IPS-NIHi7 (cell line): ENCODE results near the gene TLE1.
"Not testable (repeated sequence)": the region's sequence is repeated elsewhere in the genome, so short reads cannot be mapped to it uniquely, and the experiment has no call there.

Experiments
- DNase-seq: peaks from one replicate; pipeline ENCODE4 v3.0.0; 2012; ENCODE audit warnings: mixed read lengths; ENCODE audit errors: extremely low spot score

Gene TLE1

DNA sequence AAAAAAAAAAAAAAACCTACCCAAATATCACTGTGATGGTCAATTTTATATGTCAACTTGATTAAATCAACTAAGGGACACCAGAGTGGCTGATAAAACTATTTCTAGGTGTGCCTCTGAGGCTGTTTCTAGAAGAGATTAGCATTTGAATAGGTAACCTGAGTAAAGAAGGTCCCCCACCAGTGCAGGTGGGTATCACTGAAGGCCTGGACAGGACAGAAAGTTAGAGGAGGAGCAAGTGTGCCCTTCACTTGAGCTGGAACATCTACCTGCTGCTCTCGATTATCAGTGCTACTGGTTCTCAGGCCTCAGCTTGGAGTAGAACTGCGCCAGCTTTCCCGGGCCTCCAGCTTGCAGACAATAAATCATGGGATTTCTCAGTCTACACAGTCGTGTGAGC is 88.7 kb downstream of the TLE1 start:
- no peak for DNase-seq

DNA sequence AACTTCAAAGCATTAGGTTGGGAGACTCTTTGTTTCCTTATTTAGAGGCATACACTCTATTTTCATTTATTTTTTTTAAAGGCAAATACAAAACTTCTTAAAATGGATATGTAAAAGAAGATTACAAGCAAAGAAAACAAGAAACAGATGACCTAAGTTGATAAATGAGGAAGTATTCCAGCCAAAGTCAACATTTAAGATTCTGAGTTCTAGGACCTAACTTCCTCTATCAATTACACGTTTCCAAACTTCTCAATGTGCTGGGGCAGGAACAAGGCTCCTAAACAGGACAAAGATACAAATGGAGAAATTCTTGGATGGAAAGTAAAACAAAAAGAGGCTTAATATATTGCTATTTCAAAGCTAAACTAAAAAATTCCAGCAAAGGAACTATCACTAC is 89.5 kb downstream of the TLE1 start:
- no peak for DNase-seq

DNA sequence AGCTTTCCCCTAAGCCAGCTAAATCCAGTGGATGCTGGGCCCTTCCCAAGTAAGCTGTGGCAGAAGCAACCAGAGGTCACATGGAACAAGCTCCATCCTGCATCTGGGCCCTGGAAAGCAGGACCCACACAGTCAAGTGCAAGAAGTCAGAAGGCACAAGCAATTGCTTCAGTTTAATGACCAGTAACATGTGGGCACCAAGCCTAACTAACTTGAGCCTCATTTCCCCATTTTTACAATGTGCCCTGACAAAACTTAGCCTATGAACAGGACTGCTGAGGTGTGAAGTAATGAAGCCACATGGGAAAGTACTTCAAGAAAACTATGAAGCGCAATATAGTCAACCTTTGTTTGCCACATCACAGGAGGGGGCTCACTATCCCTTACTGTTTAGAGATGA is 90.5 kb downstream of the TLE1 start:
- no peak for DNase-seq

DNA sequence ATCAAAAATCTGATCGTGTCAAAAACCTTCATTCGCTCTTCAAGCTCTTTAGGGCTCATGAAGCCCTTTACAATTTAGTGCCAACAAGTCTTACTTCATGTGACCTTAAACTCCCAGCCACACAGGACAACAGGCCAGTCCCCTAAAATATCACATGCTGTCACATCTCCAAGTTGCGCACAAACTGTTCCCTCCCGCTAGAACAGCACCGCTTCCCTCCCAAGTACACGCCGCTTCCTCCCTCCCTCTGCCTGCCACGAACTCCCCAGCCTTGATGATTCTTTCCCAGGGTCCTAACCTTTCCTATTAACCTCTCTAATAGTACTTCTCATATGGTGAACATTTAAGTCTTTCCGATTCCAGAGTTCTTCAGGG is 91.2 kb downstream of the TLE1 start:
- no peak for DNase-seq

DNA sequence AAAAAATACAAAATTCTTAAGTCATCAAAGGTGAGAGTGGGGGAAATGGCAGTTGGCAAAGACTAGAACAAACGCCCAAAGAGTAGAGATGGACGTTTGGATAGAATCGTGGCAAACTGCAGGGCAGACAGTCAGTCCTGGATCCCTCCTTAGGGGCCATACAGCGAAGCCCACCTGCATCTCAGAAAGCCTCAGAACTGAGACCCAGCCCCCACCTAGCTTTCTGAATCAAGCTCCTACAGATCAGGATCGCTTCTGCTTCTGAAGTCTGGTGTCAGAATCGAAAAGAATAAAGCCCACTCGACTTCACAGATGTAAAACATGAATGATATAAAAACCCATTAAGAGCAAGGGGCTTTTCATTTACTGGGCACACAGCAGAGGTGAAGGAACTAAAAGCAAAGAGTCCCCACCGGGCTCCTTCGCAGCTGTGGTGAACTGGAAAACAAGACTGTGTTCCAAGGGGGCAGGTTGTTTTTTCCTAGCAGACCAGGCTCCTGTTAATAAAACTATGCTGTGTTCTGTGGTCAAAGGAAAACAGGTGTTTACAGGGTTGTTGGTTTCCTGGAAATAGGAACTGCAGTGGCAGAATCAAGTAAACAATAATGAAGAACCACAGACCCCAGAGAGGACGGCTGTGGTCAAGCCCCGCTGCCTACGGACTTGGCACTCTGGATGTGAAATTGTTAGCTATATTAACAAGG is 91.8 kb downstream of the TLE1 start:
- DNase-seq: no peak

DNA sequence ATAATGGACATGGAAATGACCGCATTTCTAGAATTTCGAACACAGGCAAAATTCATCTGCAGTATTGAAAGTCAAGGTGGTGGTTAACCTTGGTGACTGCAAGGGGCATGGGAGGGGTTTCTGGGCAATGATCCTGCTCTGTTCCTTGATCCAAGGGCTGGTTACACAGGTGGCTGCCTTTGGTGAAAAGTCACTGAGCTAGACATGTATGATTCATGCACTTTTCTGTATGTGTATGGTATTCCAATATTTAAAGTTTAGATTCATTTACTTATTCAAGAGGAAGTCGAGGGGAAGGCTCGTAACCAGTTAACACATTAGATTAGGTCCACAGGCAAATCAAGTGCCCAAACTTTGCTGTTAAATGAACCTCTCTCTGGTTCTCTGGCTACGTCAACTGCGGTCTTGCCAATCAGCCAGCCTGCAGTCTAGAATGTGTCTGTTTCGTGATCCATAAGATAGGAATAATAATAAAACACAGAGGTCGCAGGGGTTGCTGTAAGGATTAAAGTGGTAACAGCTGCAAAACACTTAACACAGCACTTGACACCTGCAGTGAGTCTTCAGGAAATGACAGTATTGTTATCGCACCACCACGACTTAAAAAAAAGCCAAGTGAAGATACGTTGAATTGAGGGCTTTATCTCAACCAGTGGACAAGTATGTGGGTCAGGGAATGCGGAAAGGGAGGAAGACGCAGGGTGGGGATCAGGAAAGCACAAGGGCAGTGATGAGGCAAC is 92.5 kb downstream of the TLE1 start:
- peak; percentile 21 for DNase-seq

DNA sequence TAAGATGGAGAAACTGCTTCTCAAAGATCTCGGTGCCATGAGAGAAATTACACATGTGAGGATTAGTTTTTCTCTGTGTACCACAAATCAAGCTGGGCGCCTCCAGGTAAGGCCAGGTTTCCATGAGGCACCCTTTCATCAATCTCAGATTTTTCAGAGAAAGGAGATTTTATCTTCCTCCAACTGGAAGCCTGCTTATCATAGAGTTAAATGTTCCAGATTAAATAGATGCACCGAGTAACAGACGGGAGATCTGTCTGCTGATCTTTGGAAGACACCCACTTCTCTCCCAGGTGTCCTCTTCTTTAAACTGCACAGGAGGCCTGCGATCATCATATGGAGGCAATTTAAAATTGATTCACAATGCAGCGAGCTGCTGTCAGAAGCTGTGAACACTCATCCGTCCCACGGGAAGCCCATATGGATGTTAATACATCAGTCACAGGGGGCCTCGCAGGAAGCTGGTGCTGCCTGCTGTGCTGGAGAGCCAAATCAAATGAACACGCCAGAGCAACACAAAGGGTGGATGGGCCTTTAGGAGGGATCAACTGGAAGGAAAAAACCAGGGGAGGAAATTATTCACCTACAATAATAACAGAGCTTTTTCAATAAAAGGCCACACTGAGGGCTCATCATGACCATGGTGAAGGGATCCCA is 93.3 kb downstream of the TLE1 start:
- peak; percentile 48 for DNase-seq

DNA sequence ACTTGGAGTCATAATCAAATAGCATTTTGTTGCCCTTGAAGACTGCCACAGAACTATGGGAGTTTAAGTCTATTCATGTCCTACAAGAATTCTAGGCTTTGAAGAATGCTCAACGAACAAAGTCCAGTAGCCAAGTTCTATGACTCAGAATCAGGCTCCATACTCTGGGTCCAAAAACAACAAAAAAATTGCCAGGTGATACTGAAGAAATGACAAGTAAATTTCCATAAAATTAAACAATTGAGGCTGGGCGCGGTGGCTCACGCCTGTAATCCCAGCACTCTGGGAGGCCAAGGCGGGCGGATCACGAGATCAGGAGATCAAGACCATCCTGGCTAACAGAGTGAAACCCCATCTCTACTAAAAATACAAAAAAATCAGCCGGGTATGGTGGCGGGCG is 94.1 kb downstream of the TLE1 start:
- DNase-seq: not testable (repeated sequence)

DNA sequence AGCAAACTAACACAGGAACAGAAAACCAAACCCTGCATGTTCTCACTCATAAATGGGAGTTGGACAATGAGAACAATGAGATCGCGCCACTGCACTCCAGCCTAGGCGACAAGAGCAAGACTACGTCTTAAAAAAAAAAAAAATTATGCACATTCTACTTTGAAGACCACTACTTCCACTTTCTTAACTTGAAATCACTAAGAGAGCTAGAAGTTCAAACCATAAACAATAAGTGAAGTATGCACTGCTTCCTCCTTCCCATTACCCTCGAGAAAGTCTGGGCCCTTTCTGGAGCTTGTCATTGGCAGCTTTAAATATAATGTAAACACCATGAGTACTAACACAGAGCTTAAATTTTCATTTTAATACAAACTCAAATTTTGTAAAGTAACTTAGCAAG is 94.9 kb downstream of the TLE1 start:
- DNase-seq: no peak

DNA sequence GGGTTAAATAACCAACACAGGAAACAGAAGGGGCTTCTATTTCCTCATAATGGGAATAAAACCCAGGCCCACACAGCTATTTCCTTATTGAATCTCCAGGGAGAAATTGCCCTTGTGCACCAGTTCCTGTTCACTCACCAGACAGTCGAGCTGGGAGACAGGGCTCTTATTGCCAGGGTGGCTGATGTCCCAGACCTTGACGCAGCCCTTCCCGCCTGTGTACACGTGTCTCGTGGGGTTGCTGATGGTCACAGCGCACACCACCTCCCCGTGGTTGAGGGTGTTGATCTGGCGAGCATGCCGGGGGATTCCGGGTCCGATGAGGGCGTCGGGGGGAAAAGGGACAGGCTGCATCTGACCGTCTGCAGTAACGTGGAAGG is 96.5 kb downstream of the TLE1 start:
- DNase-seq: no peak

DNA sequence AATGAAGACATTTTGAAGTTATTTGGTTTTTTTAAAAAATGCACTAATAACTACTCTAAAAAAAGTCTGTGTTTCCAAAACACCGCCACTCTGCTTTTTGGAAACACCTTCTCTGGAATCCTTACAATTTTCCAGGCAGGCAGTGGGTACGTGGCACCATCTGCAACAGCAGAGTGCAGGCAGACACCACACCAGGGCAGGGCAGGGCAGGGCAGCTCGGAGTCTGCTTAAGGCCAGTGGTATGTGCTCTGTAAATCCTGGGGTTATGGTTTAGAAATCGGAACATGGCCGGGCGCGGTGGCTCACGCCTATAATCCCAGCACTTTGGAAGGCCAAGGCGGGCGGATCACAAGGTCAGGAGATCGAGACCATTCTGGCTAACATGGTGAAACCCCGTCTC is 97.6 kb downstream of the TLE1 start:
- DNase-seq: no peak

DNA sequence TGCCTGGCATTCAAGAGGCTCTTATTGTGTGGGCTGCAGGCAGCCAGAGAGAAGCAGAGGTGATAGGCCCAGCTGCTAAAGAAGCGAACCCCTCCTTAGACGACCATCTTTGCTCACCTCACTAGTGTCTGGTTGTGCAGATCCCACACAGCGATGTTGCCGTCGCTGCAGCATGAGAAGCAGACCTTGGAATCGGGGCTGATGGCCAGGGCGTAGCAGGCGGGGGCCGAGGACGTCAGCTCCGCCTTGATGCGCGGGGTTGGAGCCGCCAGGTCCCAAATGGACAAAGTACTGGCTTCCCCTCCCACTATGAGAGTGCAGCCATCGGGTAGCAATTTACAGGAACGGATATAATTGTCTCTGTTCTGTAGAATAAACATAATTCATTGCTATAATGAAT is 98.7 kb downstream of the TLE1 start:
- no peak for DNase-seq

DNA sequence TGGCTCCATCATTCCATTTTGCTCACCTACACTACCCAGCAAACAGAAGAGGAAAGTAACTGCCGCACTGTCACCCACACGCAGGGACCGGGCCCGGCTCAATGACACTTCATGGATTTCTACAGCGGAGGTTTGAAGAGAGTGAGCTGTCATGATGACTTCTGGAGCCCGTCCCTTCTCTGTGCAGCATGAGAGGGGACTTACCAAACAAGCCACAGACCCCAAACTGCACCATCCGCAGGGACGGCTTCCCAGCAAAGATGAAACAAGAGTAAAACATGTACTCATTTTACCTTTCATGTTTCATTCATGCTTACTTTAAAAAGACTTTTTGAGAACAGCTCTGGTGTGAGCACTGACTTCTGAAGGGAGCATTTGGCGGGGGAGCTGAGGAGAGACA is 99.5 kb downstream of the TLE1 start:
- no peak for DNase-seq

DNA sequence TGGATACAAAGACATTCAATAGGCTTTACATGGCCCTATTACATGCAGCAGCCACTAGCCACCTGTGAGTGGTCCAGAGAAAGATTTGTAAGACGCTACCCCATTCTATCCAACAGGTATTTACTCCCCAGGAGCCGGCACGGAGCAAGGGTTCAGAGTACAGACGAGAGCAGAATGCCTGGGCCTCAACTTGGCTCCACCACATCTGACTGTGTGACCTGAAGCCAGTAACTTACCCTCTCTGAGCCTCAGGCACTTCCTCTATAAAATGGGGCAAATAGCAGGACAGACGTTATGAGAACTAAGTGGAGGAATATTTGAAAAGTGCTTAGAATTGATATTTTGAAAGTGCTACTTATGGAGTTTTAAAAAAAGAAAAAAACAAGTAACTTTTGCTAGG is 100.0 kb downstream of the TLE1 start:
- no peak for DNase-seq

DNA sequence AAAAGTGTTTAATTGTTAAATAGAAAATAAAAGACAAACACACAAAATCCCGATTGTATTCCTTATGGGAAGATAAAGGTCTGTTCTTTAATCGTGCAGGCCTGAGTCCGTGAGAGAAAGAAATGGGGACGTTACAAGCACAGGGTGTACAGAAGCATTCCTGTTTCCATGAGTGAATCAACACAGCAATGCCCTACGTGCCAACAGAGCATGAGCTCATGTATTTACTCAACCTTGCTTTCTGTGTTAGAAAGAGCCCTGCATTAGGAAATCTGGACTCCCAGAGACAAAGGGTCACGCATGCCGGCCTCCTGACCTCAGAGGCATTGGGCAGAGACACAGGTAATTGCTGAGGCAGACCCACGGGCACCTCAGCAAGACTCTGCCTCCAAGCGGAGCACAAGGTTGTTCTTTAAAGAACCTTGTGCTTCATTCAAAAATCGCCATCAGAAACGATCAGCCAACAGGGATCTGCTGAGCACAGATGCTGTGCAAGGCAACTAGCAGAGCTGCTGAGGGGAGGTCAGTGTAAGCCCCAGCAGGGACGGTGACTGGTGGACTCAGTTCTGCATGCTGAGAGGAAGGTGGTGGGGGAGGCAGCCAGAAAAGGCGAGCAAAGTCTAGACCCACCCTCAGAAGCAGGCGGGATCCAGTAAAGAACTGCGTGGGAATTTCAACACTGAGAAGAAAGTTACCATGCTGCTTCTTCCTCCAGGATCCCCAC is 101.0 kb downstream of the TLE1 start:
- DNase-seq: no peak

DNA sequence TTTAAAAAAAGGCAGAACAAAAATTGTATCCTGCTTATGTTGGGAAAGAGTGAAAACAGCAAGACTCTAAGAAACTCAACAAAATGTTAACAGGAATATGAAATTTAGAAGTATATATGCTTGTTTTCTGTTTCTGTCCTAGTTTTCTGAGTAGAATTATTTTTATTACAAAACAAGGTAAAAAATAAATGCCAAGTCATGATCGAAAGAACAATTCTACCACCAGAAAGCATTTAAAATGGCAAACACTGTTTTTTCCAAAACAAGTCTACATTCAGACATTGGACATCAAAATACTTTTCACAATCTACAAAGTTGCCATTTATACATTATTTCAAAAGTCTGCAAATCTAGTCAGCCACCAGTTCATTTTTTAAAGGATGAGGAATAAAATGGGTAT is 102.6 kb downstream of the TLE1 start:
- no peak for DNase-seq

DNA sequence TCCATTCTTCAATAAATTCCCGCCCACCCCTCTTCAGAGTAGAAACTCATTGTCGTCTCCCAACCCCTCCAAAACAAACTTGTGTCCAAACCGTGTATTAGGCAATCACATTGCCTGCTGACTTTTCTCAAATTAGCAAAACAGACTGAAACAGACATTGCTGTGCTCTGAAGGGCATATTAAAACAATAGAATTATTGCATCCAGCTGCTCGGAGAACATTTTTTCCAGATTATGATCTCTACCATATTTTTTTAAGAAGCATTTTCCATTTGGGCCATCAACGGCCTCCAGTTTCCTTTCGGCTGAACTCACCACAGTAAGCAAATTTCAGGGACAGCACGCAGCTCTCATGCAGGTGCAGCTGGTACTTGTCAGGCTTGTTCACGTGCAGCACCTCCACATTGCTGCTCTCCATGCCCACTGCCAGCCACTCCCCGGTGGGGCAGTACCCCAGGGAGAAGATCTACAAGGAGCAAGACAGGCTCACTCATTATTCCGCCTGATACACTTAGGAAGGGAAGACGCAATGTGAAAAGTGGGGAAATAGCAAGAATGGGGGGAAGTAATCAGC is 104.1 kb downstream of the TLE1 start:
- no peak for DNase-seq

DNA sequence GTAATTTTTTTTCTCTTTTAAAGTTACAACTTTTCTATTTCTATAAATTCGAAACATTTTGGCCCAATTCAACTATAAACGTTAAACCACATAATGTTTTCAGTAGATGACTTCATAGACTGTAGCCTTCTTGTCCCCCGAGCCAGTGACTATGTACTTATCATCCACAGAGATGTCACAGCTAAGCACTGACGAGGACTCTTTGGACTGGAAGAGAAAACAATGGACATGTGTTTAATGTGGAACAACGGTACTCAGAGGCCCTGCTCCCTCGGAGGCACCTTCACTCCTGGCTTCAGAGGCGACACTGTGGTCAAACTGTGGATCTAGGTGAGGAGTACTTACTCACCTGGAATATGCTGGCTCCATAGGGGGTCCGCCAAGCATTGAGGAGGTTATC is 105.2 kb downstream of the TLE1 start:
- DNase-seq: no peak

DNA sequence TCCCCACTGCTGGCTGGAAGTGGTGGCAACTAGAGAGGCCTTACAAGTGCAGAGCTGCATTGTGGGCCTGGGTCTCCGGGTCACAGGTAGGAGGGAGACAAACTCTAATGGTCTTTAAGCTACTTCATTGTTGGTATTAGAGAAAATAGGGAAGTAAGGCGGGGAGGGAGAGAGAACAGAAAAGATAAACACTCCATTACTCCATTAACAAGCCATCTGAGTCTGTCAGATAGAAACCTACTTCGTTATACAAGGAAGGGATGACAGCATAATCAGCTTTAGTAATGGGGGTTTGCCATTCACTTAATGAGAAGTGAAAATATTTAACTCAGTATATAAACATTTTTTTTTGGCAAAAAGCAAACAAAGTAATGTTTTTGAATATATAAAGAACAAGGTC is 107.4 kb downstream of the TLE1 start:
- no peak for DNase-seq

DNA sequence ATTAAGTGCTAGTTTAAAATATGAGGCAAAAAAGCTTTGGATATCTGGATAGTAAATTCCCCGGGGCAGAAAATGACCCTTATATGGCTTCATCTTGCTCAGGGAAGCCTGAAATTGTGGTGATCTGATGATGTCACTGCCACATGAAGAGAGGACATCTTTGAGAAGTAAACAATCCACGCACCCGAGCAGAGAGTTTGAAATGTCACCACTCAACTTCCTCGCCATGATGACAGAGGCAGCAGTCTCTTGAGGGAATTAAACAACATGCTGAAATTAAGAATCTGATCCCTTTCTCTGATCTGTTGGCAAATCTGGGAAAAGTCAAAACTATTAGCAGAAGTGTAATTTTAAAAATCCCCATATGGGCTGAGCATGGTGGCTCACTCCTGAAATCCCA is 110.0 kb downstream of the TLE1 start:
- DNase-seq: no peak

DNA sequence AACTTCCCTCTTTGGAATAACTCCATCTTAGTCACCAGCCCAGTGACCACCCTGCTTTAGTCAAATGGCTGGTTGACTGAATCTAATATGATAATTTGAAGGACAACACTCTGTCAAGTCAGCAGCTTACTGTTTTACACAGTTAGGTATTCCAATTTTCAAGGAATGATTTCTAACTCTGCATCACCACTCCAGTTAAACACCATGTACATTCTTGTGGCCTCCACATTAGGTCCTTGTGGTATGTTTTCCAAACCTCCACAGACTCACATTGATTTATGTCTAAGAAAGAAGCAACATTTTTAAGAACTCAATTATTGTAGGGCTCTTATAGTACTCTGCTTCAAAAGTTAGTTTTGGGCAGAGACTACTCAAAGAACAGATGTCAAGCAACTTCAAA is 110.7 kb downstream of the TLE1 start:
- DNase-seq: no peak

DNA sequence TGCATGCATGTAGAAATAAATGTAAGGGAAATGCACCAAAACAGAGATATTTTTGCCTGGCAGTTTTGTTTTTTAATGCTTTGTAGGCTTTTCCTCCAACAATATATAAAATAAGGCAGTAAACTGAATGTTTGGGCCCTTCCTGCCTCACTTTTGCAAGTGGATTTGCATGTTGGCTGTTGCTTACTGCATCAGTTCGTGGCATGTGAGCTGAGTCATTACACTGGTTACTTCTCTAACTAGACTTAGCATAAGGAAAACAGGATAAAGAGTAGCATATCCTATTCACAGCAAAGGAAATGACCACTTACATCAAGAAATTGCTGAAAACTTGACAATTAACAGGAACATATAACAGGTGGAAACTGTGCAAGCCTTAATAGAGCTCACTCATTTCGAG is 113.4 kb downstream of the TLE1 start:
- no peak for DNase-seq
